Parathyroid adenoma (tissue), 2 donors: Measurements from ENCODE around the gene CSF2.
A peak's percentile ranks its signal among the peaks of the same experiment; 100 is the strongest.

Source experiments
- H2AFZ ChIP-seq: fragments of 300-600 bp; sonication (generic); one replicate; pipeline ENCODE4 v1.7.0; 2017; ENCODE audit warnings: antibody characterized with exemption, mild to moderate bottlenecking
- H3K27ac ChIP-seq: fragments of 300-600 bp; sonication (generic); one replicate; pipeline ENCODE4 v1.7.0; 2017
- H3K27me3 ChIP-seq: fragments of 300-600 bp; sonication (generic); one replicate; pipeline ENCODE4 v1.7.0; 2017; ENCODE audit warnings: low read length; ENCODE audit not compliant: control insufficient read depth, insufficient read depth
- H3K36me3 ChIP-seq: fragments of 300-600 bp; sonication (generic); one replicate; pipeline ENCODE4 v1.7.0; 2017; ENCODE audit warnings: low read length; ENCODE audit not compliant: control insufficient read depth, insufficient read depth
- H3K4me1 ChIP-seq: fragments of 300-600 bp; sonication (generic); one replicate; pipeline ENCODE4 v1.7.0; 2017; ENCODE audit warnings: control low read depth
- H3K4me2 ChIP-seq: fragments of 300-600 bp; sonication (generic); one replicate; pipeline ENCODE4 v1.7.0; 2017; ENCODE audit warnings: low read length
- H3K4me3 ChIP-seq: fragments of 300-600 bp; sonication (generic); one replicate; pipeline ENCODE4 v1.7.0; 2017; ENCODE audit warnings: low read depth, low read length
- H3K79me2 ChIP-seq: fragments of 300-600 bp; sonication (generic); one replicate; pipeline ENCODE4 v1.7.0; 2017; ENCODE audit warnings: control low read depth
- H3K9ac ChIP-seq: fragments of 300-600 bp; sonication (generic); one replicate; pipeline ENCODE4 v1.7.0; 2017; ENCODE audit warnings: mild to moderate bottlenecking
- H3K9me3 ChIP-seq: fragments of 300-600 bp; sonication (generic); one replicate; pipeline ENCODE4 v1.7.0; 2017; ENCODE audit warnings: low read length; ENCODE audit not compliant: control insufficient read depth
- CTCF ChIP-seq: fragments of 300-600 bp; sonication (generic); IDR thresholded peaks from one replicate; pipeline ENCODE4 v1.7.0; 2017; ENCODE audit warnings: antibody characterized with exemption, mild to moderate bottlenecking
- donor health status: primary hyperparathyroidism.

The CSF2 gene

GRCh38 chr5:132064738-132065331, 8.8 kb upstream of the CSF2 start:
- no peak overlapping the region for H2AFZ ChIP-seq
- no peaks in the 10 kb centered on the region for H3K36me3 ChIP-seq
- H3K27ac ChIP-seq = no peak overlapping the region
- no peaks in the 10 kb centered on the region for H3K79me2 ChIP-seq
- H3K9me3 ChIP-seq = no peaks in the 10 kb centered on the region
- no peaks in the 10 kb centered on the region for H3K4me1 ChIP-seq
- no peak overlapping the region for H3K4me2 ChIP-seq
- H3K4me3 ChIP-seq = no peak overlapping the region
- TF ChIP-seq CTCF = peak; percentile 88
- no peaks in the 10 kb centered on the region for H3K27me3 ChIP-seq
- no peak overlapping the region for H3K9ac ChIP-seq

GRCh38 chr5:132065351-132065937, 8.1 kb upstream of the CSF2 start:
- Histone ChIP-seq H3K27ac (no peak overlapping the region), H3K9me3 (no peaks in the 10 kb centered on the region)
- TF ChIP-seq CTCF = peak; percentile 26

GRCh38 chr5:132065951-132066701, 7.5 kb upstream of the CSF2 start:
- Histone ChIP-seq H3K79me2 (no peaks in the 10 kb centered on the region), H3K4me1 (no peaks in the 10 kb centered on the region), H3K27ac (no peak overlapping the region), H3K36me3 (no peaks in the 10 kb centered on the region), H3K4me3 (no peak overlapping the region), H3K9me3 (no peaks in the 10 kb centered on the region), H3K27me3 (no peaks in the 10 kb centered on the region), H3K4me2 (no peak overlapping the region), H3K9ac (no peak overlapping the region), H2AFZ (no peak overlapping the region)
- TF ChIP-seq CTCF = no peak

More at GRCh38 chr5:132065351-132065937, 8.1 kb upstream of the CSF2 start:
- no peak overlapping the region for H3K9ac ChIP-seq
- H3K4me1 ChIP-seq = no peaks in the 10 kb centered on the region
- H3K4me3 ChIP-seq = no peak overlapping the region
- no peaks in the 10 kb centered on the region for H3K79me2 ChIP-seq
- no peak overlapping the region for H2AFZ ChIP-seq
- H3K36me3 ChIP-seq = no peaks in the 10 kb centered on the region
- no peak overlapping the region for H3K4me2 ChIP-seq
- no peaks in the 10 kb centered on the region for H3K27me3 ChIP-seq

- Histone ChIP-seq H3K27me3 (no peaks in the 10 kb centered on the region), H3K27ac (no peak overlapping the region), H3K4me2 (no peak overlapping the region), H3K79me2 (no peaks in the 10 kb centered on the region), H3K4me1 (no peaks in the 10 kb centered on the region), H3K36me3 (no peaks in the 10 kb centered on the region), H3K4me3 (no peak overlapping the region), H3K9me3 (no peaks in the 10 kb centered on the region), H2AFZ (no peak overlapping the region), H3K9ac (no peak overlapping the region)
- TF ChIP-seq CTCF = no peak
Measured at GRCh38 chr5:132066871-132067270, 6.7 kb upstream of the CSF2 start.
